ENCODE measurements around the gene CDC7.

The CDC7 gene

DNA sequence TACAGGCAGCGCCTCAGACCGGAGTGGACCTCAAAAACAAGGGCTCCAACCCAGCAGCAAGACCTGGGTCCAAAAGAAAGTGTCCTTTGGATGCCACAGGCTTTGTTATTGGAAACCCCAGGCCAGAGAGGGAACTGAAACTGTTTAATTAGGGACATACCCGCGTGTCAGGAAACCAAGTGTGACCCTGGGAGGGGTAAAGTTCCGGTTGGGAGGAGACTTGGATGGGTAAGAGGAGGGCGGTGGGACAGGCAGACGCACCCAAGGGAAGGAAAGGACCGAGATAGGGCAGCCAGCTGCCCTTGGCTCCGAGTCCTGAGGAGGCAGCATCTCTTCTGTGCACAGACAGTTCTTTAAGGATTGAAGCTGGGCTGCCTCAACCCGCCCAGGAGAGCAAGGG, 71.4 kb downstream of the CDC7 start:
- DNase-seq (ENCODE audit: low spot score) (no peak), FAIRE-seq (no peak)
